Stimulated activated CD8-positive, alpha-beta memory T cell treated with anti-CD3 and anti-CD28 coated beads, Interleukin-4, amount 100 ng/mL, for 1 hour (primary cell): ENCODE results near the gene CCNI2.

ENCODE experiments used
- DNase-seq, 2 donors: peaks; one replicate each; pipeline ENCODE4 v3.0.0-alpha.2; 2020; ENCODE audit warnings: low read depth in 2 of 2, low spot score in 1 of 2

CCNI2 gene

DNA sequence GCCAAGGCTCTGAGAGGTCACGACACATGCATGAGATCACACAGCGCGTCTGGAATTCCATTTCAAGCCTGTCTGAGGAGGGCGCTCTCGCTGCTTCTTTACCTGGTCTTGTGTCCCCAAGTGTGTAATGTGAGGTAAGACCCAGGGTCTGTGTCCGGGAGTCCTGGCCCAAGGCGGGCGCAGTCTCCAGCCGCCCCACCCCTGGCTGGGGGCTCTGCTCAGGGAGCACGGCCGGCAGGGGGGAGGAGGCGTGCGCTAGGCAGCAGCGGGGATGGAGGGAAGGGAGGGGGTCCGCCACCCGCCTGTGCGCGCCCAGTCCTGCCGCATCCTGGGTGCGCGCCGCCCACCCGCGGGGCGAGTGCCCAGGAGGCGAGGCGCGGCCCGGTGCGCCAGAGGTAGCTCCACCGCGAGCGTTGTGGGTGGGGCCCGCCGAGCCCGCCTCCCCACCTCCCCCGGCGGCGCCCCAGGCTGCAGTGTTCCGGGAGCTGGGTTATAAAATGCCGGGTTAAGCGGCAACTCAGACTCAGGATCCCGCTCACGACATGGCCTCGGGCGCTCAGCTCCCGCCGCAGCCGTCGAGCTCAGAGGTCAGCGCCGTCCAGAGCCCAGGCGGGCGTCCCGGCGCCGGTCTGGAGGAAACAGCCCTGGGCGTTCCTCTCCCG, at the start of gene CCNI2:
Gene CCNI2 (plus strand): TSS at position 473 of the 662 bp plus-strand sequence. CDS start 70 bp downstream, at position 543.
- DNase-seq: peak; percentile 16 to 47

GRCh38 chr5:132704875-132705274, 42.4 kb upstream of the CCNI2 start:
- no peak for DNase-seq

GRCh38 chr5:132708645-132709044, 38.6 kb upstream of the CCNI2 start:
- no peak for DNase-seq

DNA sequence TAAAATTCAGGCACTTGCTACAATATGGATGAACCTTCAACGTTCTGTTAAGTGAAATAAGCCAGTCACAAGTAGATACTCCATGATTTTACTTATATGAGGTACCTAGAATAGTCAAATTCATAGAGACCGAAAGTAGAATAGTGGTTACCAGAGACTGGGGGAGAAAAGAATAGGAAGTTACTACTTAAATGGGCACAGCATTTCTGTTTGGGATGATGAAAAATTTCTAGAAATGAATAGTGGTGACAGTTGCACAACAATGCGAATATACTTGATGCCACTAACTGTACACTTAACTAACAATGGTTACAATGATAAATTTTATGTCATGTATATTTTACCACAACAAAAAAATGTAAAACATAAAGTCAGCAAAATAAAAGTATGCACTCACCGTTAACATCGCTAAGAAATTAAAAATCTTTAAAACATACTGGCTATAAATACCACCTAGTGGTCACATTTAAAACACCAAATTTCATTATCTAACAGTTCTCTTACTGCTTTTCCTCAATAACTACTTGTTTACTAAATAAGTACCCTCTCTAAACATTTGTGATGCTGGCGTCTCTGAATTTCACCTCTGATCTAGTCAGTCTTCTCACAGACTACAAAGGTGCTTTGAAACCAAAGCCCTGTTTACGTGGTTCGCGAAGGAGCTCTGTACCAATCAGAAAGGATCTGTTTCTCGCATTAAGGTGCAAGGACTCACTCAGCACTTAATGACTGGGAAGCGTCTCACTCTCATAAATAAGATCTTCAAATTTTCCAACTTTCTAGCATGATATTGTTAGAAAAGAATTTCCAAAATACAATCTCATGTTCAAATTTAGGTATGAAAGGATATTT, 32.5 kb upstream of the CCNI2 start:
- DNase-seq: no peak

GRCh38 chr5:132718544-132719312, 28.5 kb upstream of the CCNI2 start:
- no peak for DNase-seq

- no peak for DNase-seq
Measured at GRCh38 chr5:132725745-132726144, 21.5 kb upstream of the CCNI2 start.

GRCh38 chr5:132729896-132730295, 17.3 kb upstream of the CCNI2 start:
- no peak for DNase-seq

- no peak for DNase-seq
Measured at GRCh38 chr5:132733499-132734148, 13.6 kb upstream of the CCNI2 start.

DNA sequence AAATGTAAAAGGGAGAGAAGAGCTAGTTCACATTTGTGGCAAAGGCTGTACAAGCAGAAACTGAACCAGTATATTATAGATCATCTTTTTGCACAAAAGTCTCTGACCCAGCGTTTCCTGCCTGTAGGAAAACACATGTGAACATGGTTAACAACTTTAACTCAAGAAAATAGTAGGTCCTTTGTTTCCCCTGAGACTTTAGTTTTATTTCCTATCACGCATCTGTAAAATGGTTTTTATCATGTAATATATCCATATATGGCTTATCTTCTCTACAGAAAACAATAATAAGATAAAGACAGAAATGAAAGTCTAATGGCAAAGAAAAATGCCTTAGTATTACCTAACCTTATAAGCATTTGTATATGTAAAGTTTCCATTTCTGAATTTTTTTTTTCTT, 12.5 kb upstream of the CCNI2 start:
- DNase-seq: no peak

DNA sequence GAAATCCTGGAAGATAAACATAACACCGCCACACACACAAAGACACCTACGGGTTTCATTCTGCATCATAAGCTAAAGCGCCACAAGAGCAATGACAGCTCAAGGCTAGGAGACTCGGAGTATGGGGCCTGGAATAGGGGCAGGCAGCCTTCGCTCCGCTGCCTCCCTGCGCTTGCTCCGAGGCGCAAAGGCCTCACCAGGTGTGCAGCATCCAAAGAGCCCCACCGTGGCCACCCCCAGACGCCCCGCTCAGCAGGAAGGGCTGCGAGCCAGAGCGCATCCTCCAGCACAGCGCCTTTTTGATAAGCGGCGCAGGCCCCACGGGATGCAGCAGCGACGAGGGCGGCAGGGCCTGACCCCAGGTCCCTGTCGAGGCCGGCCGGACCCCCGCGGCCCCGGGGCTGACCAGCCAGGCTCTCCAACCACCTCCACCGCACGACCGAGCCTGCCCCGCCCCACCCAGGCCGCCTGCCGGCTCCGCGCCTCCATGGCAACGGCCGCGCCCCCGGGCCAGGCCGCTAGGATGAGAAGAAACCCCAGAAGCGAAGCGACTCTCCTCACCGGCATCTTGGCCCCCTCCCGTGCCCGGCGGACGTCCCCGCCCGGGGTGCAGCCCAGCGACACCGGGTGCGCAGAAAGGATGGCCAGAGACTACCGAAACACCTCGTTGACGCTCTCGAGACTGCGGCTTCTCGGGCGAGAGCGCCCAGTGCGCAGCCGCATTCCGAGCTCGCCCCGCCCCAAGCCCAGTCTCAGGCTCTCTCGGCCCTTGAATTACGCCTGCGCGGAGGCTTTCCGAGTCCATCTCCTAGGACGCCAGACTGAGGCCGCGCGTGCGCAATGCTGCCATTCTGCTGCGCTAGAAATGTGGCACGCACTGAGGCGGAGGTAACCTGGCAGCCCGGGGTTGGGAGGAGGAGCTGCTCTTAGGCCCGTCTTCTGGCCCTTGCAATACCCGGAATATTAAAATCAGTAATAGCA, 10.1 kb upstream of the CCNI2 start, which contains the start of gene KIF3A:
Gene KIF3A (minus strand): TSS at position 694 of the 981 bp plus-strand sequence. CDS start 127 bp downstream, at position 567.
- DNase-seq: peak; percentile 89 to 97

- DNase-seq: no peak
Measured at GRCh38 chr5:132737982-132738681, 9.1 kb upstream of the CCNI2 start.

GRCh38 chr5:132739232-132739631, 8.0 kb upstream of the CCNI2 start:
- no peak for DNase-seq

DNA sequence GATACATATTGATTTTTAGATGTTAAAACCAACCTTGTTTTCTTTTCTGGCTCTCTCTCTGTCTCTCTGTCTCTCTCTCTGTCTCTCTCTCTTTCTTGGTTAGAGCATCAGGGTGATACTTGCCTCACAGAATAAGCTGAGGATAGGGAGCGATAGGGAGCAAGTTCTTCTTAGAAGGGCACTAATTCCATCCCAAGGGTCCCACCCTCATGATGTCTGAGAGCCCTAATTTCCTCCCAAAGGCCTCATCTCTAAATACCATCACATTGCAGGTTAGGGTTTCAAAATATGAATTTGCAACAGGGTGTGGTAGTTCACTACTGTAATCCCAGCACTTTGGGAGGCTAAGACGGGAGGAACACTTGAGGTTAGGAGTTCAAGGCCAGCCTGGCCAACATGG, 5.1 kb upstream of the CCNI2 start:
- no peak for DNase-seq

DNA sequence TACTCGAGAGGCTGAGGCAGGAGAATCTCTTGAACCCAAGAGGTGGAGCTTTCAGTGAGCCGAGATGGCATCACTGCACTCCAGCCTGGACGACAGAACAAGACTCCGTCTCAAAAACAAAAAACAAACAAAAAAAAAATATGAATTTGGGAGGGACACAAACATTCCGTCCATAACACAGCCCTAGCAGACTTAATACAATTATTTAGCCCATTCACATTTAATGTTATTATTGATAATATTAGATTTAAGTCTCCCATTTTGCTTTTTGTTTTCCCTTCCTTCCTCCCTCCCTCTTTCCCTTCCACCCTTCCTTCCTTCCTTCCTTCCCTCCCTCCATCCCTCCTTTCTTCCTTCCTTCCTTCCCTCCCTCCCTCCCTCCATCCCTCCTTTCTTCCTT, 4.6 kb upstream of the CCNI2 start:
- no peak for DNase-seq

- DNase-seq: no peak
Measured at GRCh38 chr5:132744659-132745058, 2.6 kb upstream of the CCNI2 start.

DNA sequence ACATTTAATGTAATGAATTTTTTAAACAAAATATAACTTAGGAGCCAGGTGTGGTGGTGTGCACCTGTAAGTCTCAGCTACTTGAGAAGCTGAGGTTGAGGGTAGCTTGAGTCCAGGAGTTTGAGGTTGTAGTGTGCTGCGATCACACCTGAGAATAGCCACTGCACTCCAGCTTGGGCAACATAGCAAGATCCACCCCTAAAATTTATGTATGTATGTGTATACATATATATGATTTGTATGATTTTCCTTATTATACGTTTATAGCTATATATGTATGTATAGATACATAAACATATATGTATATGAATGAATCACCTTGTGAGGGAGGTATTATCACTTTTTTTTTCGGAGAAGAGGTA, 653 bp upstream of the CCNI2 start:
- no peak for DNase-seq

- DNase-seq: no peak
Measured at GRCh38 chr5:132747616-132748440, 602 bp downstream of the CCNI2 start.

GRCh38 chr5:132748522-132749000, 1.3 kb downstream of the CCNI2 start:
- DNase-seq: no peak
